RWPE1 (cell line): Measurements from ENCODE around the gene RGS14.

Source experiments
- CTCF ChIA-PET: fragments of 350-600 bp; sonication (Branson Sonifier 250); formaldehyde crosslinking; extraction: SDS; loops from one replicate; lab custom pipeline; 2021; lab: Yijun Ruan, JAX
- POLR2A ChIA-PET: fragments of 400-600 bp; formaldehyde crosslinking; extraction: SDS; loops from one replicate; lab custom pipeline; 2020; ENCODE audit warnings: antibody characterized with exemption; ENCODE audit not compliant: low non-redundant PET; lab: Yijun Ruan, JAX
- DNase-seq: peaks from one replicate; pipeline ENCODE4 v3.0.0; 2012; ENCODE audit warnings: low spot score
- H3K27ac ChIP-seq: fragments of 450-650 bp; 2 replicates; pipeline ENCODE4 v1.5.1; 2017
- TF ChIP-seq, protein P1 (sequence below): fragments of 450-650 bp; conservative IDR thresholded peaks from 2 replicates; pipeline ENCODE4 v1.5.1; 2017; ENCODE audit warnings: low read depth, mild to moderate bottlenecking

RGS14 gene

DNA sequence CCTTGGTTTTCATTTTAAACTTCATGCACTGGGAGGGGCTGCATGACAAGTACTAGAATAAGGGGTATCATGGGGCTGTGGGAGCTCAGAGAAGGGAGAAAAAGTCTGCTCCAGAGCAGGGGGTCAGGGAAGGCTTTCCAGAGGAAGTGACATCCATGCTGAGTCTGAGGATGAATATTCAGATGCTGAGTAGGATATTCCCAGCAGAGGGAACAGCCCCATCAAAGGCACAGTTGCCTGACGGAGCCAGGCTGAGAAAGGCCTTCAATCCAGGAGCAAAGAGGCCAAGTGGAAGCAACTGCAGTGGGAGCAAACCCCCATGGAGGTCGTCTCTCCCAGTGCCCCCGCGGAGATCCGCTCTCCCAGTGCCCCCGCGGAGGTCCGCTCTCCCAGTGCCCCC, 38.4 kb downstream of the RGS14 start:
- ChIA-PET POLR2A (no interaction called here), CTCF (no interaction called here)
- TF ChIP-seq, protein P1, sequence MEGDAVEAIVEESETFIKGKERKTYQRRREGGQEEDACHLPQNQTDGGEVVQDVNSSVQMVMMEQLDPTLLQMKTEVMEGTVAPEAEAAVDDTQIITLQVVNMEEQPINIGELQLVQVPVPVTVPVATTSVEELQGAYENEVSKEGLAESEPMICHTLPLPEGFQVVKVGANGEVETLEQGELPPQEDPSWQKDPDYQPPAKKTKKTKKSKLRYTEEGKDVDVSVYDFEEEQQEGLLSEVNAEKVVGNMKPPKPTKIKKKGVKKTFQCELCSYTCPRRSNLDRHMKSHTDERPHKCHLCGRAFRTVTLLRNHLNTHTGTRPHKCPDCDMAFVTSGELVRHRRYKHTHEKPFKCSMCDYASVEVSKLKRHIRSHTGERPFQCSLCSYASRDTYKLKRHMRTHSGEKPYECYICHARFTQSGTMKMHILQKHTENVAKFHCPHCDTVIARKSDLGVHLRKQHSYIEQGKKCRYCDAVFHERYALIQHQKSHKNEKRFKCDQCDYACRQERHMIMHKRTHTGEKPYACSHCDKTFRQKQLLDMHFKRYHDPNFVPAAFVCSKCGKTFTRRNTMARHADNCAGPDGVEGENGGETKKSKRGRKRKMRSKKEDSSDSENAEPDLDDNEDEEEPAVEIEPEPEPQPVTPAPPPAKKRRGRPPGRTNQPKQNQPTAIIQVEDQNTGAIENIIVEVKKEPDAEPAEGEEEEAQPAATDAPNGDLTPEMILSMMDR, result no peak
- H3K27ac ChIP-seq, result no peak overlapping the region
- DNase-seq, result no peak

DNA sequence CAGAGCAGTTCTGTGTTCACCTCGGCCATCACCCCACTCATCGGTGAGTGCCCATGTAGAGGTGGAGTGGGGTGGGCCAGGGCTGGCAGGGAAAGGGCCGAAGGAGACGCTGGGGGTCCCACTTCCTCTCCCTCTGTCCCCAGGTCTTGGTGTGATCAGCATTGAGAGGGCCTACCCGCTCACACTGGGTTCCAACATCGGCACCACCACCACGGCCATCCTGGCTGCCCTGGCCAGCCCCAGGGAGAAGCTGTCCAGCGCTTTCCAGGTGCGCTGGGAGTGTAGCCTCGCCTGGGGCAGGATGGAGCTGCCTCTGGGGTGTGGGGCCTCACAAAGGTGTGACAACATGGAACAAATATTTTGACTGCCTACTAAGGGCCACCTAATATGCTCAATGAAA, 39.1 kb downstream of the RGS14 start:
- no peak overlapping the region for H3K27ac ChIP-seq
- CTCF ChIA-PET, result interaction anchor here (0.6 kb wide), 1 partner anchor 39 kb away, joined by 4 read pairs; no protein-coding TSS in a partner anchor
- DNase-seq, result no peak
- POLR2A ChIA-PET, result no interaction called here
- TF ChIP-seq, protein P1, result no peak

DNA sequence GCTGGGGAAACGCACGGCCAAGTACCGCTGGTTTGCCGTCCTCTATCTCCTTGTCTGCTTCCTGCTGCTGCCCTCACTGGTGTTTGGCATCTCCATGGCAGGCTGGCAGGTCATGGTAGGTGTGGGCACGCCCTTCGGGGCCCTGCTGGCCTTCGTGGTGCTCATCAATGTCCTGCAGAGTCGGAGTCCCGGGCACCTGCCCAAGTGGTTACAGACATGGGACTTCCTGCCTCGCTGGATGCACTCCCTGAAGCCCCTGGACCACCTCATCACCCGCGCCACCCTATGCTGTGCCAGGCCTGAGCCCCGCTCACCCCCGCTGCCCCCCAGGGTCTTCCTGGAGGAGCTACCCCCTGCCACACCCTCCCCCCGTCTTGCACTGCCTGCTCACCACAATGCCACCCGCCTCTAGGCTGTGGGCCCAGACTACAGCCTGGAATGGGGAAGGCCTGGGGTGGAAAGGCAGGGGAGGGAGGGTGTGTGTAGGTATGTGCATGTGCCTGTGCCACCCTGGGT, 40.2 kb downstream of the RGS14 start:
- TF ChIP-seq, protein P1, result no peak
- no peak overlapping the region for H3K27ac ChIP-seq
- DNase-seq, result no peak
- POLR2A ChIA-PET, result interaction anchor here (0.5 kb wide), 1 partner anchor 54 kb away, joined by 4 read pairs; no protein-coding TSS in a partner anchor
- CTCF ChIA-PET, result interaction anchor here (0.6 kb wide), 1 partner anchor 13 kb away, joined by 5 read pairs; no protein-coding TSS in a partner anchor

DNA sequence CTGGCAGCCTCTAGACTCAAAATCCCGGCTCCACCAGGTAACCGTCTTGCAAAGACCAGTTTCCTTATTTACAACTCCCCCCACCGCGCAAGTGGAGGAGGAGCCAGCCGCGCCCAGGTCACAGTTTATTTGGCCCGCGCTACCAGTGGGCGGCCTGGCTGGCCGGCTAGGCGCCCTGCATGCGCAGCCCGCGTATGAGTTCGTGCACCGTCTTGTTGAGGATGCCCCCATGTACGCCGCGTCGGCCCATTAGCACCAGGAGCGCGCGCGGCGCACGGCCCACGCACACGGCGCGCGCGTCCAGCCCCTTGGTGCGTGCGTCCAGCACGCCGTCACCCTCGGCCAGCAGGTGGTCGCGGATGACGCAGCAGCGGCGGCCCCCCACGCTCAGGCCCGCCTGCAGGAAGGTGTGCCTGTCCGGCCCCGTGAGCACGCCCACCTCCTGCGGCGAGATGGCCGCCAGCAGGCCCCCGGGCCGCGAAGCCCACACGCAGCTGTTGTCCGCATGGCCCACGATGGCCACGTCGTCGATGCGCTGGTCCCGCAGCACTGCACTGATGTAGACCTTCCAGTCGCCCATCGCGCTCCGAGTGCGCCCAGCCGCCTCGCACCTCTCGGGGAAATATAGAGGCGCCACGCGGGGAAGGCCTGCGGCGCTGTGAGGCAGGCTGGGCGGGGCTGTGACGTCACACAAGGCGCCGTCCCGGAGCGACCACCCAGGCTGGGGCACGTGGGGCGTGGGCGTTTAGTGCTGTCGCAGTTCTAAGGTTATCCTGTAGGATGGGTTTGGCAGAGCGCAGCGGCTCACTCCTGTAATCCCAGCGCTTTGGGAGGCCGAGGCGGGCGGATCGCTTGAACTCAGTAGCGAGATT, 42.5 kb downstream of the RGS14 start, which contains the start of gene PFN3:
PFN3 (minus strand) TSS at position 665 of the 872 bp plus-strand sequence; CDS start at position 580, 85 bp downstream.
- POLR2A ChIA-PET, result no interaction called here
- TF ChIP-seq, protein P1, result no peak

DNA sequence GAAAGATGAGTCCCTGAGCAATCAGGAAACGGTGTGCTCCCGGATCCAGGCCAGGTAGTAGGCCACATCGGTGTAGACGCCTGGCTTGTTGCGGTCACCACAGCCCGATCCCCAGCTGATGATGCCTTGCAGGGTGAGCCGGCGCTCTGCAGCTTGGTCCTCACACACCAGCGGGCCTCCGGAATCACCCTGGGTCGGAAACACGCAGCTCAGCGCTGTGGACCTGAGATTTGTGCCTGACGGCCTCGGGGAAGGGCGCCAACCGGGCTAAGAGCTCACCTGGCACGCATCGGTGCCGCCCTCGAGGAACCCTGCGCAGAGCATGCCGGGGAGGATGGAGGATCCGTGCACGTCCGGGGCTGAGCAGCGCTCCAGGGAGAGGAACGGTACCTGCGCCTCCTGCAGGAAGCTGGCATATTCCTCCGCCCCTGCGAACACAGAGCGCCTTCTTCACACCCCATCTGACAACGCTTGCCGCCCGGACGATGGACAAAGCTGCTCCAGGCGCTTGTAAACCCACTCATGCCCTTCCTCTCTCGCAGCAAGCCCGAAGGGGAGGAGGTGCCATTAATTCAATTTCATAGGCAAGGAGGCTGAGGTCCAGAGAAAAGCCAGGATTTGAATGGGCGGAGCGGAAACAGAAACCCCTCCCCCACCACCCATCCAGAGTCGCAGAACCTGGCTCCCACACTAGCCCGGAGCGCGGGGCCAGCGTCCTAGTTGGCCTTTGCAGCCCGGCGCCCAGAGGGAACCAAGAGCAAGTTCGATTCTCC, 44.7 kb downstream of the RGS14 start:
- CTCF ChIA-PET, result interaction anchor here (0.6 to 6.5 kb wide), 29 partner anchors 11 to 742 kb away, joined by 3 to 210 read pairs (median 6); partner anchors contain the start of genes GRK6, LMAN2, MXD3 and PRR7
- POLR2A ChIA-PET, result interaction anchor here (0.9 to 3.0 kb wide), 7 partner anchors 12 to 53 kb away, joined by 3 to 20 read pairs (median 4); no protein-coding TSS in a partner anchor
- DNase-seq, result peak; percentile 92
- H3K27ac ChIP-seq, result peak overlapping the region; percentile 78
- TF ChIP-seq, protein P1, result peak; percentile 79

More for the DNA sequence above, 42.5 kb downstream of the RGS14 start, which contains the start of gene PFN3:
- no peak within 1 kb of the TSS for H3K27ac ChIP-seq
- CTCF ChIA-PET, result interaction anchor here (6.5 kb wide), 2 partner anchors 9 to 57 kb away, joined by 162 to 210 read pairs; no protein-coding TSS in a partner anchor
- no peak for DNase-seq
